ENCODE data around the gene MYH15.

Gene MYH15

GRCh38 chr3:108415661-108416060 lies 94.7 kb downstream of the MYH15 start:
- DNase-seq (ENCODE audit: low read depth in 2 of 2) = no peak

- DNase-seq (ENCODE audit: low read depth in 2 of 2) = no peak
Observed at GRCh38 chr3:108414007-108414406, 96.4 kb downstream of the MYH15 start.

- DNase-seq (ENCODE audit: low read depth in 2 of 2) = no peak
Observed at GRCh38 chr3:108412121-108412750, 98.2 kb downstream of the MYH15 start.

- no peak for DNase-seq (ENCODE audit: low read depth in 2 of 2)
Observed at GRCh38 chr3:108410531-108410984, 99.8 kb downstream of the MYH15 start.

- no peak for DNase-seq (ENCODE audit: low read depth in 2 of 2)
Observed at GRCh38 chr3:108409800-108410178, 100.6 kb downstream of the MYH15 start.

- no peak for DNase-seq (ENCODE audit: low read depth in 2 of 2)
Observed at GRCh38 chr3:108408883-108409799, 101.3 kb downstream of the MYH15 start.

- DNase-seq (ENCODE audit: low read depth in 2 of 2) = no peak
Observed at GRCh38 chr3:108407886-108408285, 102.5 kb downstream of the MYH15 start.

GRCh38 chr3:108406661-108407206 lies 103.7 kb downstream of the MYH15 start:
- DNase-seq (ENCODE audit: low read depth in 2 of 2) = peak in 1 of 2 experiments; percentile 28

GRCh38 chr3:108406063-108406660 lies 104.2 kb downstream of the MYH15 start:
- no peak for DNase-seq (ENCODE audit: low read depth in 2 of 2)

- no peak for DNase-seq (ENCODE audit: low read depth in 2 of 2)
Observed at GRCh38 chr3:108404368-108404767, 106.0 kb downstream of the MYH15 start.

- no peak for DNase-seq (ENCODE audit: low read depth in 2 of 2)
Observed at GRCh38 chr3:108403686-108404345, 106.6 kb downstream of the MYH15 start.

- DNase-seq (ENCODE audit: low read depth in 2 of 2) = no peak
Observed at GRCh38 chr3:108403198-108403597, 107.2 kb downstream of the MYH15 start.

- no peak for DNase-seq (ENCODE audit: low read depth in 2 of 2)
Observed at GRCh38 chr3:108401836-108402235, 108.6 kb downstream of the MYH15 start.

GRCh38 chr3:108398510-108398909 lies 111.9 kb downstream of the MYH15 start:
- no peak for DNase-seq (ENCODE audit: low read depth in 2 of 2)

- DNase-seq (ENCODE audit: low read depth in 2 of 2) = no peak
Observed at GRCh38 chr3:108396336-108396735, 114.1 kb downstream of the MYH15 start.

GRCh38 chr3:108394563-108394962 lies 115.8 kb downstream of the MYH15 start:
- DNase-seq (ENCODE audit: low read depth in 2 of 2) = no peak

GRCh38 chr3:108394016-108394415 lies 116.4 kb downstream of the MYH15 start:
- DNase-seq (ENCODE audit: low read depth in 2 of 2) = no peak

GRCh38 chr3:108393128-108393900 lies 117.1 kb downstream of the MYH15 start:
- no peak for DNase-seq (ENCODE audit: low read depth in 2 of 2)

GRCh38 chr3:108391917-108392593 lies 118.3 kb downstream of the MYH15 start:
- DNase-seq (ENCODE audit: low read depth in 2 of 2) = peak; percentile 34 to 41

GRCh38 chr3:108389372-108389771 lies 121.0 kb downstream of the MYH15 start:
- DNase-seq (ENCODE audit: low read depth in 2 of 2) = no peak

Measured in fibroblast of skin of left biceps (primary cell).